DLD1 (cell line): Measurements from ENCODE around the gene ALDH18A1.
"Not testable (repeated sequence)": the region's sequence is repeated elsewhere in the genome, so short reads cannot be mapped to it uniquely, and the experiment has no call there.

ENCODE experiments used
- in situ Hi-C: cut with HindIII; loops from 2 replicates; pipeline ENCODE4 v1.10.0; 2017; ENCODE audit warnings: low sequenced_read_pairs

ALDH18A1 gene

GRCh38 chr10:95656291-95657164, at the start of gene ALDH18A1:
Gene ALDH18A1, minus strand, starts transcription at chr10:95656711. Its CDS starts 3,334 bp downstream, at chr10:95653377.
- in situ Hi-C loops: no loop called here

- in situ Hi-C loops: no loop called here
Measured at GRCh38 chr10:95698415-95698814, 41.9 kb upstream of the ALDH18A1 start.

- in situ Hi-C loops: no loop called here
Measured at GRCh38 chr10:95697429-95697828, 40.9 kb upstream of the ALDH18A1 start.

GRCh38 chr10:95694665-95695064, 38.2 kb upstream of the ALDH18A1 start:
- in situ Hi-C loops: no loop called here

DNA sequence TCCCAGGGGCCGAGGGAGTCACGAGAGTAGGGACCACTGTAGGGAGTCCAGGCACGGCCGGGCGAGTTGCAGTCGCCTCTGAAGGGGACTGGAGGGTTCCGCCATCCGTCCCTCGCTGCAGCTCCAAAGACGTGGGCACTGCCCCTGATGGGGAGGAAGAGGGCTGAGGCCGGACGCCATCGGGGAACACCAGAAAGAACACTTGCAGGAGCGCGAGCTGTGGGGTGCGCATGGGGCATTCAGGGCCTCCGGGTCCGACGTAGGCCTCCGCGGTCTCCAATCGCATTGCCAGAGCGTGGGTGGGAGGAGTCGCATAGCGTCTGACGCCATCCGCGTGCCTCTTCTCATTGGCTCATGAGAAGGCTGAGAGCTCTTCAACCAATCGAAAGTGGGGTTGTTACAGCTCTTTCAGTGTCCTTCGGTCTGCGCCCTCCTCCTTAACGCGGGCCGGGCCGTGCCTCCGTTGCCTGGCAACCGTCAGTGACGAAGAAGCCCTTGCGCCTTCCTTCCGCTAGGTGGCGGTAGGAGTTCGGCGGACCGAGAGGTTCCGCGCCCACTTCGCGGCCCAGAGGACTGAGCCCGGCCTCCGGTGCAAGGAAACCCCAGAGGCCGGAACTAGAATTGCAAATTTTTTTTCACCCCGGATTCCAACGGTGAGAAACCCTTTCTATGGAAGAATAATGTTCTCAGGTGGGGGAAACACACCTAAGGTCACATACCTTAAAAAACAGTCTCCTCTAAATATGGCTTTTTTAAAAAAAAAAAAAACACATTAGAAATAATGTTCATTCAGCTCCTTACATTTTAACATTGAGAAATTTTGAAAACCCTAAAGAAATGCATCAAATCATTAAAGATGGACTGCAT, 37.4 kb upstream of the ALDH18A1 start, which contains the start of gene TCTN3:
TSS of gene TCTN3 (minus strand) at position 260 of the 867 bp plus-strand sequence. CDS start at position 232, 28 bp downstream.
- in situ Hi-C loops: no loop called here

- in situ Hi-C loops: no loop called here
Measured at GRCh38 chr10:95693071-95693667, 36.7 kb upstream of the ALDH18A1 start.

GRCh38 chr10:95691281-95691680, 34.8 kb upstream of the ALDH18A1 start:
- in situ Hi-C loops: no loop called here

DNA sequence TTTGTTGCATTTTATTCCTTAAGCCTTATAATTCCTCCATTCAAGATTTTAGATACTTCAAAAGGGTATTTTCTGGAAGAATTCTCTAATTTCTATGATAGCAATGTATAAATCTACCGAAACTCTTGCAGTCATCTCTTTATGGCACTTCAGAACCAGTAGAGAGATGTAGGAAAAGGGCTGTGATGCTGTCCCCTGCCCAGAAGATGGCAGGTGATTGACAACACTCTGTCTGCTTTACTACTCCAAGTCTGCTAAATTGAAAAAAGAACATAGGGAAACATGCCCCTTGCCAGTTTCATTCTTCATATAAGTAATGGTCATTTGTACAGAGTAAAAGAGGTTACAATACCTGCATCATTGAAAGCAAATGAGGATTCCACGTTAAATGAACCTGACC, 32.1 kb upstream of the ALDH18A1 start:
- in situ Hi-C loops: no loop called here

GRCh38 chr10:95683966-95684365, 27.5 kb upstream of the ALDH18A1 start:
- in situ Hi-C loops: no loop called here

GRCh38 chr10:95675403-95676116, 19.0 kb upstream of the ALDH18A1 start:
- in situ Hi-C loops: no loop called here

GRCh38 chr10:95674643-95675042, 18.1 kb upstream of the ALDH18A1 start:
- in situ Hi-C loops: no loop called here

- in situ Hi-C loops: not testable (repeated sequence)
Measured at GRCh38 chr10:95672641-95673040, 16.1 kb upstream of the ALDH18A1 start.

GRCh38 chr10:95664543-95664942, 8.0 kb upstream of the ALDH18A1 start:
- in situ Hi-C loops: no loop called here

- in situ Hi-C loops: no loop called here
Measured at GRCh38 chr10:95663496-95663895, 7.0 kb upstream of the ALDH18A1 start.

GRCh38 chr10:95661818-95662217, 5.3 kb upstream of the ALDH18A1 start:
- in situ Hi-C loops: no loop called here

GRCh38 chr10:95660283-95660682, 3.8 kb upstream of the ALDH18A1 start:
- in situ Hi-C loops: no loop called here

DNA sequence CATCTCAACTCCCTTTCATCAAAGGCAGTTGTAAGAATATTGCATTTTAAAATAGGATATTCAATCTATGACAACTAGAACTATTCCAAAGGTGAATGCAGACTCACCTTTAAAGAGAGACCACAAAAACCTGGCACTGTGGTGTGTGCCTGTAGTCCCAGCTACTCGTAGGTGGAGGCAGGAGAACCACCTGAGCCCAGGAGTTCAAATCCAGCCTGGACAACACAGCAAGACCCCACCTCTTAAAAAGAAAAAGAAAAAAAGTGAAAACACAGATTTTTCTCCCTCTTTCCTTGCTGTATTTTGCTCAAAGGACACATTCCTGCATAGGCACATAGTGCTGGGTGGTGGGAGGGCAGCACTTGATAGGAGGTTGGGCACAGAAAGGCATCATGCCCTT, 739 bp upstream of the ALDH18A1 start:
- in situ Hi-C loops: no loop called here

GRCh38 chr10:95655571-95656290, 780 bp downstream of the ALDH18A1 start:
- in situ Hi-C loops: no loop called here

- in situ Hi-C loops: no loop called here
Measured at GRCh38 chr10:95653895-95654294, 2.6 kb downstream of the ALDH18A1 start.
